Astrocyte (in vitro differentiated cells and primary cell): ENCODE data around the gene CD58.

Experiments
- CTCF ChIP-seq: IDR thresholded peaks from 2 replicates; pipeline ENCODE4 v1.5.1; 2011; ENCODE audit warnings: low read depth, mild to moderate bottlenecking, inconsistent platforms, low read length, moderate library complexity; ENCODE audit not compliant: insufficient read depth
- EZH2 ChIP-seq: IDR thresholded peaks from 2 replicates; pipeline ENCODE4 v1.6.1; 2012; ENCODE audit warnings: mild to moderate bottlenecking, low read length, inconsistent platforms; ENCODE audit not compliant: insufficient read depth

- TF ChIP-seq EZH2: no peak
- TF ChIP-seq CTCF: no peak
Observed at GRCh38 chr1:116528329-116529083, 42.3 kb downstream of the CD58 start.
